GM19452 (cell line): ENCODE data around the gene NDOR1.

Source experiments
- ATAC-seq: cut with Tn5 transposase; IDR thresholded peaks from one replicate; pipeline ENCODE4 v1.9.1; 2021; ENCODE audit not compliant: unreplicated experiment

The NDOR1 gene

DNA sequence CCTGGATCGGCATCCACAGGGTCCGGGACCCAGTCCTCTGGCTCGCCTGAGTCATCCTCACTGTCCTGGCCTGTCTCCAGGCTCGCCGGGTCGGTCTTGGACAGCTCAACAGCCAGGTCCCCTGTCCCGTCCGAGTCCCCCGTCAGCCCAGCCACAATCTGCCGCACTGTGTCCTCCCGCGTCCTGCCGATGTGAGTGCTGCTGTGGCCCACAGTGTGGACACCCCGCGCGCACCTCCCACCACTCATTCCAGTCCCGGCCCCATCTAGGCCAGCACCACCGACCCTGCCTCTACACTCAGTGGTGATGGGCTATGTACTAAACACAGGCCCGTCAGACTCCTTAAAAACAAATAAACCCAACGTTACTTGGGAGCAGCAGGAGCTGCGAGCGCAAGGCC lies 23.8 kb upstream of the NDOR1 start:
- ATAC-seq, result no peak

DNA sequence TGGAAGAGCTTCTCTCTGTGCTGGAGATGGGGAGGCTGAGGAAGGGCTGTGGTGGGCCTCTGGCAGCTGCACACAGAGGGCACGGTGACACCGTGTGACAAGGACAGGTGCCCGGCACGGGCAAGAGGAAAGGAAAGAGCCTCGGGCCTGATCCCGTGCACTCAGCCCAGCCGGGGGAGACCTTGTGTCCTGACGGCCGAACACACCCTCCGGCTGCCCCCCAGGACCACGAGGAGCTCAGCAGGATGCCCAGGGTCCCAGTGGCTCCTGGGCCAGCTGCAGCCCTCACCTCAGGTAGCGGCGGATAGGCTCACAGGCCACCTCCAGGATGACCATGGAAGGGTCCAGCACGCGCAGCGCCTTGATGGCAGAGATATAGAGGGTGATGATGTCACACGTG lies 22.7 kb upstream of the NDOR1 start:
- ATAC-seq, result no peak

DNA sequence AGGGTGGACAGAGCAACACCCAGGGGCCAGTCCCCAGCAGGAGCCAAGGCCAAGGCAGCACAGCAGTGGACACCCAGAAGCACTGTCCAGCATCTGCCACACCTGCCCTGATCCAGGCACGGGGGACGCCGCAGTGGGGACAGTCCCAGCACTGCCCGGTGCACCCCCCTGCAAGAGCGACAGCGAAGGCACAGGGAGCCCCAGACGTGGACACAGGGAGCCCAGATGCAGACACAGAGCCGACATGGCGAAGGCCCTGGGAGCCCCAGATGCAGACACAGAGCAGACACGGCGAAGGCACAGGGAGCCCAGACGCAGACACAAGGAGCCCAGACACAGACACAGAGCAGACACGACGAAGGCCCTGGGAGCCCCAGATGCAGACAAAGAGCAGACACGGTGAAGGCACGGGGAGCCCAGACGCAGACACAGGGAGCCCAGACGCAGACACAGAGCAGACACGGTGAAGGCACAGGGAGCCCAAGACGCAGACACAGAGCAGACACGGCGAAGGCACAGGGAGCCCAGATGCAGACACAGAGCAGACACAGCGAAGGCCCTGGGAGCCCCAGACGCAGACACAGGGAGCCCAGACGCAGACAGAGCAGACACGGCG lies 21.4 kb upstream of the NDOR1 start:
- no peak for ATAC-seq

DNA sequence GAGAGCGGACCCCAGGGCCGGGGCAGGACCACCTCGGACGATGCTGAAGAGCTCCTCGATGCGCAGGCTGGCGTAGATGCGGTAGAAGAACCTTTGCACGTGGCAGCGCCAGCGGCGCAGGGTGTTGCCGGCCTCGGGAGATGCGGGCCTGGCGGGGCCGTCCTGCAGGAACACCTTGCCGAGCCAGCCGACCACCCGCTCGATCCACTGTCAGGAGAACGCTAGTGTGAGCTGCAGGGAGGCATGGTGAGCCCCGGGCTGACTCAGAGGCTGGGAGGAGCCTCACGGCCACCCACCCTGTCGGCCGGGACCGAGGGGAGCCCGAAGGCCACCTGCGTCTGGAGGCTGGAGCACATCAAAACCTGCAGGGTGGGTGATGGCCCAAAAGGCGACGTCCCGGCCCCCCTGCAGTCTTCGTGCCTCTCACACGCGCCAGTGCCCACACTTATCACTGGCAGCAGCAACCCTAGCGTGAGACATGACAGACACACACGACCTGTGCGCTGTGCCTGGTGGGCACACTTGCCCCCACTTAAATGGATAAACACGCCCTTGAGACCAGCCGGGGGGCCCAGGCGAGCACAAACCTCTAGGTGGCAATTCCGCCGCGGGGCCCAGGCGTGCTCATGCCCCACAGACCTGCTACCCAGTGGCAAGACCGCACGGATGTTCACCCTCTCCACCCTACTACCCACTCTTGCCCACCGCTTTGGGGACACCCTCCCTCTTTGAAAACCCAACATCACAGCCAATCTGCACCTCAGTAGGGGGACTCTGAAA lies 20.4 kb upstream of the NDOR1 start:
- ATAC-seq, result no peak

DNA sequence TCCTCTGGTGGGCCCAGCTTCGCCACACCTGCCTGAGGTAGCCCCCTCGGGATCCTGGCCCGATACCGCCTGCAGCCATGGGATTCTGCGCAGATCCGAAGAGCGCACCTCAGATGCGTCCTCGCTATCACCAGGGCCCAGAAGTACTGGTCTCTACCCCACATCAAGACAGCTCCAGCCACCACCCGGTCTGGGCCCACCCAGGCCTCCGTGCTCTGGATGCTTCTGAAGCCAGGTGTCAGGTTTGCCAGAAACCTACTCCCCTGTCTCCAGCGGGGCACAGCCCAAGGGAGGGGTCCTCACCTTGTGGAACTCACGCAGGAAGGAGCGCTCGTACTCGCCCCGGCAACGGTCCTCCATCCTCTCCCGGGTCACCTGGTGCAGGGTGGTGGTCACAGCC lies 19.6 kb upstream of the NDOR1 start:
- no peak for ATAC-seq

DNA sequence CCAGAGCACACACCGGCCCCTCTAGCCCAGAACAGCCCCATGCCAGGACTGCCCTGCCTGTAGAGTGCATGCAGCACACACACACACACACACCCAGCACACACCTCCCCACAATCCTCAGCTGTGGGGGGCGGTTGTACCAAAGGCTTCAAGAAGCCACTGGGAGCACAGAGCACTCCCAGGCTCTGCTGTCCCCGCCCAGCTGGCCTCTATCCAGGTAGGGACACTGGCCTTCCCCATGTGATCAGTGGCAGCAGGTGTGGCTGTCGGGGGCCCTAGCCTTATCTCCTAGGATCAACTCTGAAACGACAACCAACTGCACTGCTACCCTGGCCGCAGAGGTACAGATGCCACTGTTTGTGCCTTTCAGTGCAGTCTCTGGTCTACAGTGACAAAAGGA lies 19.1 kb upstream of the NDOR1 start:
- no peak for ATAC-seq

DNA sequence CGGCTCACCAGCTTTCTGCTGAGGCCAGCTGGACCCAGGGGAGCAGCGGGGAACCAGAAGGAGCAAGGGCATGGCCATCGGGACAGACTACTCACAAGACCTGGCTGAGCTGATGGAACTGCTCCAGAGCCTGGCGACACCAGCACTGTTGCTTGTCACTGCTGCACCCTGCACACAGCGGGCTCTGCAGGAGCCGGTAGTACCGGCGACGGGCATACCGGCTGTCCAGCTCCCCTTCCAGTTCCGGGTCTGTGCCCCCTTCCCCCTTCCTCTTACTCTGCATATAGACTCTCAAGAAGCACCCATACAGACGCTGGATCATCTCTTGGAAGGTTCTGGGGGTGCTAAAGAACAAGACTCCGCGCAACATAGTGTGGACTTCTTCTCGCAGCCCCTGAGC lies 18.1 kb upstream of the NDOR1 start:
- no peak for ATAC-seq

DNA sequence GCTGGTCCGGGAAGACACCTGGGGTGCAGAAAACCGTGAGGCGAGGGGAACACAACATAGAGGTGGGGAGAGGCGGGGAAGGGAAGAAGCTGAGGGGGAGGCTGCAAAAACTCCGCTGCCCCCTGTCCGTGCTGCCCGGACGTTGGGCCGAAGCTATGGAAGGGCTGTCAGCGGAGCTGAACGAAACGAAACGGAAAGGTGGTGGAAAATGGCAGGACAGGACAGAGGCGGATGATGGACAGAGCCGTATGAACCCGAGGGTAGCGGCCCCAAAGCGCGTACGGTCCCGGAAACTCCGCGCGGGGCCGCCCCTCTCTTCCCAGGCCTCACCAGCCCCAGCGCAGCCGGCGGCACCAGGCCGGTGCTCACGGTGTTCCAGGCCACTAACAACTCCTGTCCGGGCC lies 17.4 kb upstream of the NDOR1 start:
- peak; percentile 5 for ATAC-seq

DNA sequence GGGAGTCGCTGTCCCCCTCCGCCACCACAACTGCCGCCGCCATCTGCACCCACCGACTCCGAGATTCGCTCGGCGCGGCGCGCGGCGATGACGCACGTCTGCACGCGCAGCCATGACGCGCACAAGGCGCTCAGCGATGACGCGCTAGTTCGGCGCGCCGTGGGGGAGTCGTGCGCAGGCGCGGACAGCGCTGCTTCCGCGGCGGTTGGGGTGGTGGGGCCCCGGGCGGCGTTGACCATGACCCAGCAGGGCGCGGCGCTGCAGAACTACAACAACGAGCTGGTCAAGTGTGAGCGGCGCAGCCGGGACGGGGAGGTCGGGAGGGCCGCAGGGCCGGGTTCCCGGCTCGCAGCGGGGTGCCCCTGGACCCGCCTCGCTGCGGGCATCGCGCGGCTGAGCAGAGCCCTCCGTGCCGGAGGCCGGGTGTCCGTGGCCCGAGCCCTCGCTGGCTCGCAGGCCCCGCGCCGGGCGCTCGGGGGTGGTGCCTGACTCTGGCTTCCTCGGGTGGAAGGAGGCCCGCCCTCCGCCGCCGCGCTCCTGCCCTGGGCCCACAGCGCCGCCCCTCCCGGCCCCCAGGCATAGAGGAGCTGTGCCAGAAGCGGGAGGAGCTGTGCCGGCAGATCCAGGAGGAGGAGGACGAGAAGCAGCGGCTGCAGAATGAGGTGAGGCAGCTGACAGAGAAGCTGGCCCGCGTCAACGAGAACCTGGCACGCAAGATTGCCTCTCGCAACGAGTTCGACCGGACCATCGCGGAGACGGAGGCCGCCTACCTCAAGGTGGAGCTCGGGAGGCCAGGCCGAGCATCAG lies 16.8 kb upstream of the NDOR1 start, which contains the start of the genes ANAPC2 and SSNA1:
TSS of gene ANAPC2 (minus strand) at position 71 of the 807 bp plus-strand sequence. CDS start at position 43, 28 bp downstream.
TSS of gene SSNA1 (plus strand) at position 187 of the 807 bp plus-strand sequence. CDS start at position 238, 51 bp downstream.
- ATAC-seq, result peak; percentile 80

DNA sequence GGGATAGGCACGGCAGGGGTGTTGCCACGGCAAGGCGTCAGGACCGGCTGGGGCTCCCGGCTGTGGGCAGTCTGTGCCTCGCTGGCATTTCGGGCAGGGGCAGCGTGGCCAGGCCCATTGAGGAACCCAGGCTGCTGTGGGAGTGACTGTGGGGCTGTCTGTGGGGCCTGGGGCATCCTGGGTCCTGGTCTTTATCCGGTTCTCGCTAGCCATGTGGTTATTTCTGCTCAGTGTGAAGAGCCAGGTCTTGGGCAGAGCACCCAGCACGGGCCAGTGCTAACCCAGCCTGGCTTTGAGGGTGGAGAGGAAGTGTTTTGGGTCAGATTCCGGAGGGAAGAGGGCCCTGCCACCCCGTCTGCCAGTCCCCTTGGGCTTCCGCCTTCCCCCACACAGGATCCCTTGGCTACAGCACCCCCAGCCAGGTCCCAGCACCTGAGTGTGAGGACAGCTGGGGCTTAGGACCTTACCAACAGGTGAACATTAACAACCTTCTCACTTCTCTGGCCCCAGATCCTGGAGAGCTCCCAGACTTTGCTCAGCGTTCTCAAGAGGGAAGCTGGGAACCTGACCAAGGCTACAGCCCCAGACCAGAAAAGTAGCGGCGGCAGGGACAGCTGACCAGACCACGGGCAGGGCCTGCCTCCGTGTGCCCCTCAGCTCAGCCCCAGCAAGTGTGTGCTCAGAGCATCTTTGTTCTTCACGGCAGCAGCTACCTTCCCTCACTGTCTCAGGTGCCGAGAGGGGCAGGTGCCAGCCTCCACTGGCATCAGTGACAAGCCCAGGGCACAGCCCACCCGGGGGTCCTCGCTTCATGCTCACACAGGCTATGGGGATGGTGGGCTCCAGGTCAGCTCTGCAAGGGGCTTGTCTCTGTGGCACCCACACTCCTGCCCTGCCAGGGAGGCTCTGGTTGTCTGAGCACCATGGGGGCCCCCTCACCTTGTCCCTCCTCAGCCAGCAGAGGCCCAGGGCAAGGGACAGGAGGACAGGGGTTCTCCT lies 15.9 kb upstream of the NDOR1 start:
- ATAC-seq, result no peak

DNA sequence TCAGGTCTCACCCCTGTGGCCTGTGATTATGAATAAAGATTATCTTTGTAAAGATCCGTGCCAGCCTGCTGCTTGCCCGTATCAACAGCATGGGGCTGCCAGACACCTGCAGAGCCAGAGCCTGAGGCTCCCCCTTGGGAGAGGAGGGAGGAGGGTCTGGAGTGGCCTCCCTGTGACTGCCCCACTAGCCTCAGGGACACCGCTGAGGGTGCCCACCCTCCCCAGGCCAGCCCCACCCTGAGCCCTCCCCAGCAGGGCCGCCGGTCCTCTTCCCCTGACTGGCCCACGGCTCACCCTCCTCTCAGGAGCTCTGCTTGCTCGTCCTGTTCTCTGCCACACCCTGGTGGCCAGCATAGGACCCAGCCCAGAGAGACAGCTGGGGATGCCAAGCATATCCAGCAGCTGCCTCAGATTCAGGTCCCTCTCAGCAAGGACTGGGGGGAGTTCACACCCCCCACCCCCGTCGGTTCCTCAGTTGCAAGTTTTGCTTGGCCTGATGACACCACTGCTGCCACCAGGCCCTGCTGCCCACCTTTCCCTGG lies 15.1 kb upstream of the NDOR1 start:
- no peak for ATAC-seq

DNA sequence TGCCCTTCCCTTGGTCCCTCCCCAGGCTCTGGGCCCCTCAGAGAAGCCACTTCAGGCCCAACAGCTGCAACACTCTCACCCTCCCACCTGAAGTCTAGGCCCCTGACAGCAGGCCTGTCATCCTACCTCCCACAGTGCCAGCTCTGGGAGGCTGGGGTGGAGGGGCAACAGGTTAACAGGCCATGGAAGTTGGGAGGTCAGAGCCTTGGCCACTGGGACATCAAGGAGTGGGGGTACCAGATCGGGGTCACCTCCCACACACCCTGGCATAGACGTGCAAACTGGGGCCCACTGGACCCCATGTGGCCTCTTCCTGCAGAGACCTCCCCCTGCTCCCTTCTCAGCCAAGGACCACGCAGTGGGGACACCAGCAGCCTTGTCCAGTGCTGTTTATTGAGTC lies 14.3 kb upstream of the NDOR1 start:
- ATAC-seq, result no peak

DNA sequence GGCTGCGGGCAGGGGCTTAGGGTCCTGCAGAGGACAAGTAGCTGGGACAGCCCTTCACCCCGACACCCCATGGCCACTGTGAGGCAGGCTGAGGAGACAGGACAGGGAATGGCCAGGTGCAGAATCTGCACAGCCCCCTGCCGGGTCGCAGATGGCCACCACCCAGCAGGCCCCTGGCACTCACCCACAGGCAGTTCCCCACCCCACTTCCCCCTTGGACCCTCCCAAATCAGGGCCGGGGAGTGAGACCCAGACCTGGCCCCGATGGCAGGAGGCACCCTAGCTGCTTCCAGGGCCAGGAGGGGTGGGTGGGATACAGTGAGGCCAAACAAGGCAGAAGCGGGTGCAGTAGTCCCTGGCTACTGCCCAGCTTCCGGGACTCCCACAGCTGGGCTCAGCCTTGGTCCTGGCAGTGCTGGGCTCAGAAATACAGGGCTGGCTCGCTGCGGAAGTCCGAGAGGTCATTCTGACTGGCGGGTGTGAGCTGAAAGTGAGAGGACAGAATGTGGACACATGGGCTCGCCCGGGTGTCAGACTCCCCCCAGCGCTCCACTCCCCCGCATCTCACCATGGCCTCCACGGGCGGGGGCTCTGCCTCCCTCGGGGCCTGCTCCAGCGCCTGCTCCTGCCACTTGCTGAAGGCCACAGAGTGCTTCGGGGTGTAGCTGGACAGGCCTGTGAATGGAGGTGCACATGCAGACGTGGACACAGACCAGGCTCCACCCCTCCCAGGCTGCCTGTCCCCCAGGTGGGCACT lies 13.6 kb upstream of the NDOR1 start:
- no peak for ATAC-seq

DNA sequence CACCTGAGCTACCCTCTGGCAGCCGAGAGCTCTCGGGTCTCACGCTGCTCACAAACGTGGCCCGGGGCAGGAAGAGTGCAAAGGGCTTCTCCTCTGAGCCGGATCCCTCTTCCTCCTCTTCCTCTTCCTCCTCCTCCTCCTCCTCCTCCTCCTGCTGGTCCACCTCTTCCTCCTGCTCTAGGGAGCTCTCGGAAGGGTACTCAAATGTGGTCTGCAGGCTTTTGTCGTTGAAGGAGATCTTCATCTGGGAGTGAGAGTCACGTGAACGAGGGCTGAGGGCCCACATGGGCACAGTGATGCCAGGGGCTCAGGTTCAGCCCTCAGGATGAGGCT lies 13.1 kb upstream of the NDOR1 start:
- no peak for ATAC-seq

DNA sequence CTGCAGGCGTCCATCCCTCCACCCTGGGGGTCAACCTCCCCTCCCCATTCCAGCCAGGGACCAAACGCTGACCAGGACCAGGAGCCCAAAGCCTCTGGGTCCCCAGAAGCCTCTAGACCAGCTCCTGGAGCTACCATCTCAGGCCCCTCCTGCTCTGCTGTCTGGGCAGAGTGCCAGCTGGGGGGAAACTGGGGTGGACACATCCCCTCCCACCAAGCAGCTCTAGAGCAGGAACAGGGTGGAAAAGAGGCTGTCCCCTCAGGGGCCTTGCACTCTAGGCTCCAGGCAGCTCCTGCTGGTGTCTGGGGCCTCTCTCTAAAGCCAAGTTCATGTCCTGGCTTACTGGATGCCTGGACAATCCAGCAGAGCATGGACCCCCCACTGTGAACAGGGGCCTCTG lies 12.6 kb upstream of the NDOR1 start:
- no peak for ATAC-seq

DNA sequence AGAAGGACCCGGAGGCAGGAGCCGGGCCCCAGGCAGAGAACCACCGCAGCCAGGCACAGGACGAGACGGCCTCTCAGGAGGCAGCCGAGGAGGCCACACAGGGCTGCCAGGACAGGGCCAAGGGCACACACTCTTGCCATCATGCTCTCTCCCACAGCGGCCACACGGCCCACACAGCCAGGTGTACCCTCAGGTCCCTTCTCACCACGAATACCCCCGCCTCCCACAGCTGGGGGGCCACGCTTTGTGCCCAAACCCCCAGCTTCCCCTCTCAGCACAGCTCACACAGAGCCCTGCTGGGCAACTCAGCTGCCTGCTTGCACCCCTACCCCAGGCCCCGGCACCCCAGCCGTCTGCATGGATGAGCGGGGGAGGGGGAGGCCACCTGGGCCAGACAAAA lies 11.7 kb upstream of the NDOR1 start:
- ATAC-seq, result no peak

DNA sequence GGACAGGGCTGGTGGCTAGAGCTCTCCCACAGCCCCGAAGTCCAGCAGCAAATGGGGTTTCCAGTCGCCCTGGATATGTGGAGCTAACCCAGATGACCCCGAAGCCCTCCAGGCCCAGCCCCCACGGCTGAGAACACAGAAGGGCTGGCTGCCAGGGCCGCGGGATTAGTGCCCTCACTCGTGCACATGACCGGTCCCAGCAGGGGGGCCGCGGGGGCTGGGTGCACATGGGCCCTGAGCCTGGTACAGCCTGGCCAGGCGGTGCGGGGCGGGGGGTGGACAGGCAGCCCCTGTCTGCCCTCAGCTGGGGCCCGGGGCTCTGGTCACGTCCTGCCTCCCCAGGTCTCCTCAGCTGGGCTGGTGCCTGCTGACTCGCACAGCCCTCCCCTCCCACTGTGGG lies 11.1 kb upstream of the NDOR1 start:
- no peak for ATAC-seq

DNA sequence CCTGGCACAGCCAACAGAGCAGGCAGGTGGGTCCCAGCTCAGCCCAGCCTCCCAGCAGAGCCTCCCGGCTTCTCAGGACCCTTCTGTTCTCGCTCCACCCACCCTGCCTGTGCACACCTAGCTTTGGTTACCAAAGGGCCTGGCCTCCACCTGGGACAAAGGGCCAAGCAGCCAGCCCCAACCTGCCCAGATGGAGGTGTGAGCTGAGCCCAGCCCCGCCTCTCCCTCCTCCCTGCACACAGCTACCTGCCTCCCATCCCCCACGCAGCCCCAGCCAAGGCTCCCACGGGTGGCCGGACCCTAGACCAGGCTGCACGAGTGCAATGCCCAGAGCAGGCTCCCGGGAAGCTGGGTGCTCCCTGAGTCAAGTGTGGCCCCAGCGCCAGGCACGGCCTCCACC lies 10.6 kb upstream of the NDOR1 start:
- no peak for ATAC-seq

DNA sequence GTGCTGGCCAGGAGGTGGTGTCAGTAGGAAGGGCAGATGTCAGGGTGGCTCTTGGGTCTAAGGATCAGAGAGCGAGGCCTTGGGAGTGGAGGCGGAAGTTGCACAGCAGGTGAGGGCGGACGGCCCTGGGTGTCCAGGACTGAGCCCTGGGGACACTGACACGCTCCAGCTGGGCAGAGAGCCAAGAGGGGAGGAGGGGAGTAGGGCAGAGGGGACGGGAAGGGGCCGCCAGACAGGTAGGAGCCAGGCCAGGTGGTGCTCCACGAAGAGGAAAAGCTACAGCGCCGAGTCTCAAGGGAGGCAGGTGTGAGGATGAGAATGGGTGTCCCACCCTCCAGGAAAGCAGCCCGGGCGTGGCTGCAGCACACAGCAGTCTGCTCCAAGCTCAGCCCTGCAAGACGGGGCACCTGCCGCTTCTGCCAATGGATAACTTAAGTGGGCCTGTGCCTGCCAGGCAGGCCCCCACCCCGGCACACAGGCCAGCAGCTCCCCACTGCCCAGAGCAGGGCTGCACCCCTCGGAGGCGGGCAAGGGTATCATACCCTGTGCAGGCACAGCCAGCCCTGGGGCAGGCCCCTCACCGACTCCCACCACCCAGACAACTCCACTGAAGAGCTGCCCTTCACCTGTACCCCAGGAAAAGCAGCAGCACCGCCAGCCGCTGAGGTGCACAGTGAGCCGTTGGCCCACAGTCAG lies 9.8 kb upstream of the NDOR1 start:
- ATAC-seq, result no peak
